NCI-H460 (cell line): ENCODE results near the gene GLI3. TPM values are rescaled to one million over a fixed set of nuclear protein-coding genes. Genes with fewer than 3 reads are reported as not detected.

ENCODE experiments used
- DNase-seq: peaks from one replicate; pipeline ENCODE4 v3.0.0-alpha.2; 2016; ENCODE audit warnings: low read depth; ENCODE audit errors: extremely low read depth
- total RNA-seq: library from RNA; depleted of rRNA; stranded (reverse); fragments of >200 nt; shearing (Covaris generic); gene quantifications from 2 replicates; pipeline ENCODE4 v1.2.3, GENCODE V29; 2014

GLI3 gene
- total RNA-seq, 1 experiment from 2014 or later: 3.0 TPM

DNA sequence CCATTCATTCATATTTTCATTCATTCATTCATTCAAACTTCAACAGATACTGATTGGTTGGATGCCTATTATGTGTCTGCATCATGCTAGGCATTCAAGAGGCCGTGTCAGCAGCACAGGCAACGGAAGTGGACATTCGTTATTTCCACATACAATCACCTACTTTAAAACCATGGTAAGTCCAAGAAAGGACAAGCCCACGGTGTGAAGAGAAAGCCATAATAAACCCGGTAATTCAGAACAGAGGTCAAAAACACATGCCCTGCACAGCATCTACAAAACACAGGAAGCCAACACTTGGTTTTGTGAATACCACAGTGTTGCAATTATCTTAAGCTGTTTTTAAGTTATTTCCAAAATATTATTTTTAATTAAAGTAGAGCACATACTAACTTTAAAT, 126.7 kb downstream of the GLI3 start:
- no peak for DNase-seq

- DNase-seq: no peak
Measured at GRCh38 chr7:42108803-42109528, 128.0 kb downstream of the GLI3 start.

GRCh38 chr7:42107484-42108240, 129.3 kb downstream of the GLI3 start:
- peak; percentile 86 for DNase-seq

GRCh38 chr7:42106562-42106961, 130.4 kb downstream of the GLI3 start:
- no peak for DNase-seq

DNA sequence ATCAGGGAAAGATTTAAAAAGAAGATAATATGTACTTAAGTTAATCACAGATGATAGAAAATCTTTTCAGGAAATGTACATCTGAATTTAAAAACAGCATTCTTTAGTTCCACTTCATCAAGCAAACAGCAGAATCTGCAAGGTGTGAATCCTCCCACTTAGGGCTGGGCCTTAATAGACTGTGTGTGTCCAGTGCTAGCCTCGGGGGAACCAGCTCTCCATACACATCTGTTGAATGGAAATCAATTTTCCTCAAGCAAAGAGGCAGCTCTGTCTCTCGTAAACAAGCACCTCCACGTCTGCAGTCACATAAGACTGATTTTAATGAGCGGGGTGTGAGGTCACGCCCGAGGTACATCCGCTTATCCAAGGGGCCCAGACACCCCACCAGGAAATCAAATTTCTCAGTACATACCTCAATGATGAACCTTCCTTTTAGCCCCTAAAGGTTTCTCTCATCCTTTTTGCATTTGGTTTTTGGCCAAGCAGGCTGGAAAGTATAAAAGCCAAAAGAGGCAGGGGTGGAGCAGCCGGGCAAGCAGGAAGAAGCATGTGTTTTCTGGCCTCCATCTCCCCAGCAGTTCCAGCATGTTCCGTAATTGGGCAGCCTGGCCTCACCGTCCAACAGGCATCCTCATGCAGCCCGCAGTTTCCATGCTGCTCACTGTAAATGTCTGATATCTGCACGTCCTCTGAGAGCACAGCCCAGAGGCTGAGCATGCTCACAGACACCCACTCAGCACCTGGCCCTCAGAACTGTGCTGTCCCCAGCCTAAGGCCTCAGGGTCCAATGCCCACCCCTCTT, 131.3 kb downstream of the GLI3 start:
- peak; percentile 87 for DNase-seq

- peak; percentile 63 for DNase-seq
Measured at GRCh38 chr7:42104694-42105093, 132.3 kb downstream of the GLI3 start.

- peak; percentile 92 for DNase-seq
Measured at GRCh38 chr7:42104231-42104630, 132.8 kb downstream of the GLI3 start.

GRCh38 chr7:42103456-42103855, 133.6 kb downstream of the GLI3 start:
- DNase-seq: peak; percentile 67

- DNase-seq: no peak
Measured at GRCh38 chr7:42103020-42103419, 134.0 kb downstream of the GLI3 start.

DNA sequence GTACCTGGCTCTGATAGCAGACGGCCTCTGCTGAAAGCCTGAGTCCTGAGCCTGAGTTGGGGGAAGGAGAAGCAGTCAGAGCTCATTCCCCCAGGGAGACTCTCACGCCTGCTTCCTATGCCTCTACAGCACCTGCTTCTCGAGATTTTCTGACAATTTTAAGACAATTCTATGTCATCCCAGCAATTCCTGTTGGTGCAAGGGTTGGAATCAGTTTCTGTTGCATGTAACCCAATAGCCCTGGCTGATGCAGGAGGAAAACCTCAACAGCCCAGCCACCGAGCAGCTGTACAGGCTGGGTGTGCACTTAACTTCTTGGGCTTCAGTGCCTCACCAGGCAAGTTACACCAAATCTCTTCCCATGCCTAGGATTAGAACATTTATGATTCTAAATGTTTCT, 134.7 kb downstream of the GLI3 start:
- DNase-seq: no peak

DNA sequence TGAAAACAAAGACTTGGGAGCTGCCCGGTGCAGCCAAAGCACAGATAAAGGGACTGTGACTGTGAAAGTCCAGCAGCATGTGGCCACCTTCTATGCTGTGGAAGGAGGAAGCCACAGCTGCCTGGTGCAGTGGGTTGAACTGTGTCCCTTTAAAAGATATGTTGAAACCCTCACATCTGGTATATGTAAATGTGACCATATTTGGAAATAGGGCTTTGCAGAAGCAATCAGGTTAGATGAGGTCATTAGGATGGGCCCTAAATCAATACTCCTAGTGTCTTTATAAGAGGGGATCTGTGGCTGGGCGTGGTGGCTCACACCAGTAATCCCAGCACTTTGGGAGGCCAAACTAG, 136.9 kb downstream of the GLI3 start:
- no peak for DNase-seq

GRCh38 chr7:42099470-42100155, 137.4 kb downstream of the GLI3 start:
- no peak for DNase-seq

GRCh38 chr7:42099066-42099465, 137.9 kb downstream of the GLI3 start:
- DNase-seq: no peak

- peak; percentile 44 for DNase-seq
Measured at GRCh38 chr7:42097752-42098151, 139.3 kb downstream of the GLI3 start.

- DNase-seq: no peak
Measured at GRCh38 chr7:42096681-42097561, 140.1 kb downstream of the GLI3 start.

DNA sequence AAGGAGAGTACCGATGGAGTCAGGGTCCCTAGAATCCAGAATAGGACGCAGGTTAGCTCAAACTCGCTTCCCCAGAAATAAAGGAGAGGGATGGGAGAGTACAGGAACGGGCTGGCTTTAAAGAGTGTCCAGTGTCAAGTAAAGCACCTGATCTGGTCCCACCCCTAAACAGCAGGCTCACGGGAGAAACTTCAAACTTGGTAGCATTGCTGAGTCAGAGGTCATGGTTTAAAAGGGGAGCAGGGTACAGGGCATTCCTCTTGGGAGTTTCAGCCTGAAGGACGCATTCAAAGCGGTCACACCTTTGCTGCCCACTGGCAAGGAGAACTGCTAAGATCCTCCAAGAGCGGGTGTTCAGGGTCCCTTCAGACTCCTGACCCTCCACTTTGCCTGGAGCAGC, 140.7 kb downstream of the GLI3 start:
- no peak for DNase-seq

DNA sequence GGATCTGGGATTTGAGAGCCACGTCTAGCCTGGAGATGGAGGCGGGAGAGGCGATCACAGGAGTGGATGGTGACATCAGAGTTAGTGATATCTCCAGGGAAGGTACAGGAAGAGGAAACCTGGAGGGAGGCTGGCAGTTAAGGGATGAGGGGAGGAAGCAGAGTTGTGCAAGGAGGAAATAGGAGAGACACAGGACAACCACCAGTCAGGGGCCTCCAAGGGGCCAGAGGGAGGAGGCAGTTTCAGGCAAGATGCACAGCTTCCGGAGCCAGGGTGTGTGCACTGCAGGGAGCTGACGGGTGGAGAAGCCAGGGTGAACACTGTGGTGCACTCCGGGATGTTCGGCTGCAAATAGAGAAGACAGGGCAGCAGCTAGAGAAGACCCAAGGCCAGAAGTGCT, 141.2 kb downstream of the GLI3 start:
- no peak for DNase-seq

GRCh38 chr7:42093349-42093905, 143.6 kb downstream of the GLI3 start:
- DNase-seq: no peak

GRCh38 chr7:42091461-42092291, 145.3 kb downstream of the GLI3 start:
- DNase-seq: no peak
